T1000 (cell line): ENCODE measurements around the gene GPSM1.

Source experiments
- DNase-seq: peaks from one replicate; lab custom pipeline; 2025; ENCODE audit warnings: mixed read lengths; lab: John Stamatoyannopoulos, UW

The GPSM1 gene

GRCh38 chr9:136332482-136332983 lies 5.2 kb downstream of the GPSM1 start:
- no peak for DNase-seq

GRCh38 chr9:136333045-136333444 lies 5.7 kb downstream of the GPSM1 start:
- DNase-seq = no peak

GRCh38 chr9:136333486-136333885 lies 6.1 kb downstream of the GPSM1 start:
- no peak for DNase-seq

GRCh38 chr9:136334541-136334940 lies 7.2 kb downstream of the GPSM1 start:
- DNase-seq = no peak

- DNase-seq = no peak
Measured at GRCh38 chr9:136335296-136336155, 8.2 kb downstream of the GPSM1 start.

- DNase-seq = peak; percentile 59
Measured at GRCh38 chr9:136336156-136336870, 9.0 kb downstream of the GPSM1 start.

- no peak for DNase-seq
Measured at GRCh38 chr9:136336881-136337280, 9.5 kb downstream of the GPSM1 start.

- DNase-seq = no peak
Measured at GRCh38 chr9:136337416-136338395, 10.4 kb downstream of the GPSM1 start.

GRCh38 chr9:136338511-136338910 lies 11.2 kb downstream of the GPSM1 start:
- no peak for DNase-seq

GRCh38 chr9:136339173-136339957 lies 12.0 kb downstream of the GPSM1 start:
- DNase-seq = no peak

GRCh38 chr9:136339958-136340310 lies 12.6 kb downstream of the GPSM1 start:
- DNase-seq = no peak

- DNase-seq = no peak
Measured at GRCh38 chr9:136340356-136341041, 13.2 kb downstream of the GPSM1 start.

GRCh38 chr9:136341042-136341655 lies 13.8 kb downstream of the GPSM1 start:
- DNase-seq = no peak

- no peak for DNase-seq
Measured at GRCh38 chr9:136341769-136342168, 14.4 kb downstream of the GPSM1 start.

GRCh38 chr9:136342181-136343120 lies 15.1 kb downstream of the GPSM1 start:
- DNase-seq = peak; percentile 13

- DNase-seq = no peak
Measured at GRCh38 chr9:136343121-136343883, 16.0 kb downstream of the GPSM1 start.

GRCh38 chr9:136343884-136344269 lies 16.5 kb downstream of the GPSM1 start:
- DNase-seq = no peak
